ENCODE measurements around the gene PJA2.

Gene PJA2

DNA sequence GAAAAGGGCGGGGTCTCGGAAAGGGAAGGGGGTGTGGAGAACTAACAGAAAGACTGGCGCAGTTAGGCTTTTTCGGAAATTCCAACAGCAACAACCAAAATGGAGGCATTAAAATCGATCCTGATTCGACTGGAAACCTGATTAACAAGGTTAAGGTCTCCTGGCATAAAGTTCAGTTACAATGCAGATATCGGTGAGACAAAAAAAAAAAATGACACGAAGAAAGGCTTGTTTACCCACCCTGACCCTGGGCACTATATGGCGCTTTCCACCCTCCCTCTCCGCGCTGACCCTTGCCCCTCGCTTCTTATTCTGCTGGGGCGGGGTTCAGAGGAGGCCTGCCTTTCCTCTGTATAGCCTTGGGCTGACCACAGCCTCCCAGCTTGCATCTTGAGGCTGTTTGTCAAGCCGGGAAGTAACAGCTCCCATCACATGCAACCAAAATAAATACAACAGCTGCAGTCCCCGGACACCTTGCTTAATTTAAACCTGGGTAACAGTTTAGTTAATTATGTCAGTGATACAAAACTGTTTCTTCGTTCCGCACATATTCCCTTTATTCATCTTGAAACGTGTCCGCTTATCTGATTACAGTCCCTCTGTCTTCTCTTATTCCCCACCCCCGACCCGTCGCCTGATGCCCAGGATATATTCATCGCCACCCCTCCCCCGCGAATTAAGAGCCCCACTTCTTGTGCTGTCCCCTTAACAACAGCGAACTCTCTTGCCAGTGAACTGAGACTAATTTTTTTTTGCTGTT, 795 bp upstream of the PJA2 start:
- peak in 1 of 2 donors; percentile 12 for DNase-seq (ENCODE audit: low read depth in 1 of 2, low spot score in 1 of 2)

DNA sequence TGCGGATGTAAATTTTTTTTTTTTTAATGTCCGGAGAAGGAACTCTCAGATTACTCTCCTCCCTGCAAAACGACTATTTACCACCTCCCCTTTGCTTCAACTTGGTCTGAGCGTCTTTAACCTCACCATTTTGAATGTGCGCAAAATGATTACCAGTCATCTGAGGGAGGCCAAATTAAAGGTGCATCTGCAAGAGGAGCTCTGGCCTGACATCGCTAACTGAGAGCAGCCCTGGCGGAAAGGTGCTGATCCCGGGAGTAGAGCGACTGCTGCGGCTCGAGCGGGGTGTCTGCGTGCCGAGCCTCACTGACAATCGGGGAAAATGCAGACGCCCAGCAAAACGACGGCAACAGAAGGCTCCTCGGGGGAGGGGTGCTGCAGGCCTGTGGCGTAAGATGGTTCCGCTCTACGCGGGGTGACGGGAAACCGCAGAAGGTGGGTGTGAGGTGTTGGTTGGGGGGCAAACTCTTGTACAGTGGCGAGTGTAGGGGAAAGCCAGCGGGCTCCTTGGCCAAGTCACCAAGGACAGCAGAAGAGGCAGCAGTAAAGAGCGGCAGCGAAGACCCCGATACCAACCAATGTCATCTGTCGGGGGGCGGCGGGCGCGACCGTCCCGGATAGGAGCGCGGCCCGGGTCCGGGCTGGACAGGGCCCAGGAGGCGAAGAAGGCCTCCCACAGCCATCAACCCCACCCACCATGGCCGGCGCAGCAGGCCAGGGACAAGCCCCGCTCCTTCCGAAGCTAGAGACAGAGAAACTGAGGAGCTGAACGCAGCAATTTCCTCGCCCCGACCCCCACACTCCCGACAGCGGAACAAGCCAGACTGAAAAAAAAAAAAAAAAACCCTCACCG, 557 bp downstream of the PJA2 start:
- DNase-seq (ENCODE audit: low read depth in 1 of 2, low spot score in 1 of 2): peak; percentile 59 to 63

DNA sequence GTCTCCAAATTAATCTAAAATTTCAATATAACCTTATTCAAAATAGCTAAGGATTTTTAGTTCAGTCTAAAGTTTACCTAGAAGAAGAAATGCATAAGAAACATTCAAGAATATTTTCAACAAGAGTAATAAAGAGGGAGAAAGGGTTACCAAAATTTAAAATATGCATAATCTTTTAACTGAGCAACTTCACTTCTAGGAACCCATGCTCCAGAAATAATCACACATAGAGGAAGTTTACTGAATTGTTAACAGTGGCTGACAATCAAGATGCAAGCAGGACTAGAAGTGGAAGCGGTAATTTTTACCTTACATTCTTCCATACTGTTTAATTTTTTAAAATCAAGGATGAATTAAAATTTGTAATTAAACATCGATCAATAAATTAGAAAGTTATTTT, 1.9 kb downstream of the PJA2 start:
- no peak for DNase-seq (ENCODE audit: low read depth in 1 of 2, low spot score in 1 of 2)

DNA sequence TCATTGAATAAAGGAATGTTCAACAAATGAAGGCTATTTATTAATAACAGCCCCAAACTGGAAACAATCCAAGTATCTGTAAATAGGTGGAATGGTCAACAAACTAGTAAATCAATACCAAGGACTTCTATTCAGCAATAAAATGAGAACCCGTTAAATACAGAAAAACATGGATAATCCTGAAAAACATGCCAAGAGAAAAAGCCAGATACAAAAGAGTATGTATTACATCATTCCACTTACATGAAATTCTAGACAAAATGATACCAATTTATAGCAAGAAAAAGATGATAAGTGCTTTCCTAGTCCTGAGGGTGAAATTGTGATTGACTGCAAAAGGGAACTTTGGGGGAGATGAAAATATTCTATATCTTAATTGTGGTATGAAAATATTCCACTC, 3.1 kb downstream of the PJA2 start:
- no peak for DNase-seq (ENCODE audit: low read depth in 1 of 2, low spot score in 1 of 2)

DNA sequence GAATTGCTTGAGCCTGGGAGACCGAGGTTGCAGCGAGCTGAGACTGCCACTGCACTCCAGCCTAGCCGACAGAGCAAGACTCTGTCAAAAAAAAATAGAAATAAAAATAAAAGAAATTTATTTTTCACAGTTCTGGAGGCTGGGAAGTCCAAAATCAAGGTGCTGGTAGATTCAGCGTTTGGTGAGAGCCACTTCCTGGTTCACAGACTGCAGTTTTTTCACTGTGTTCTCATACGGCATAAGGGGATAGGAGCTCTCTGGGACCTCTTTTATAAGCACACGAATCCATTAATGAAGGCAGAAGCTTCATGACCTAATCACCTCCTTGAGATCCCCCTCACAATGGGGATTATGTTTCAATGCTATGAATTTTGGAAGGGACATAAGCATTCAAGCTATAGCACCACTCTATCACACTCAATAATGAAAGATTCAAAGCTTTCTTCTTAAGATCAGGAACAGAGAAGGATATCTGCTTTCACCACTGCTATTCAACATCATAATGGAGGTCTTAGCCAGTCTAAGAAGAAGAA, 5.3 kb downstream of the PJA2 start:
- no peak for DNase-seq (ENCODE audit: low read depth in 1 of 2, low spot score in 1 of 2)

DNA sequence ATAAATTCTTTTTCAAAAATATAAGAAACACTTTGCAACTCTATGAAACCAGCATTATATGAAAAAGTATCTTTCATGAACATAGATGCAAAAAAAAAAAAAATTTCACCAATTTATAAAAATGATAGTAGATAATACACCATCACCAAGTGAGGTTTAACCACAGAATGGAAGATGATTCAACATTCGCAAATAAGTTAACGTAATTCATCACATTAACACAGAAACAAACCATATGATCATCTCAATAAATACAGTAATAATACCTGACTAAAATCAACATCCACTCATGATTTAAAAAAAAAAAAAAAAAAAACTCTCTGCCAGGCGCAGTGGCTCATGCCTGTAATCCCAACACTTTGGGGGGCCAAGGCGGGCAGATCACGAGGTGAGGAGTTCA, 6.3 kb downstream of the PJA2 start:
- DNase-seq (ENCODE audit: low read depth in 1 of 2, low spot score in 1 of 2): no peak

DNA sequence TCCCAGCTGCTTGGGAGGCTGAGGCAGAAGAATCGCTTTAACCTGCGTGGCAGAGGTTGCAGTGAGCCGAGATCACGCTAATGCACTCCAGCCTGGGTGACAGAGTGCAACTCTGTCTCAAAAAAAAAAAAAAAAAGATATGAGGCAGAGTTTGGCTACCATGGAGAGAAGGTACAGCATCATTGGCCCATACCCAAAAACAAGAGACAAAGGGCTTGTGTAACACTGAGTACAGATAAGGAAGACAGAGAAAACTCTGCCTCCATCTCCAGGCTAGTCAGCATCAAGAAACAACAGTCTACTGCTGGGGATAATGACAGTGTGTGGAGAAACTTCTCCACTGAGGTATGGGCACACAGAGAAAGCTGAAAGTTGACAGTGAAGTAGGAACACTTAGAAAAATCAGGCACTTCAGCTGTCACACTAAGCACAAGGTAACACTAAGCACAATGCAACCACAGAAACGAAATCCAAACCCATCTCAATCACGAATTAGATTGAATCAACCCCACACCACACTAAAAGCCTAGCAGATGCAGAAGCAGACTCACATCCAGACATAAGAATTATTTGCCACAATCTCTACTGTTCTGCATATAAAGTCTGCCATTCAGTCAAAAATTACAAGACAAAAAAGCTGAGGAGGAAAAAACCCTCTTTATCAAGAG, 10.5 kb downstream of the PJA2 start:
- DNase-seq (ENCODE audit: low read depth in 1 of 2, low spot score in 1 of 2): no peak

DNA sequence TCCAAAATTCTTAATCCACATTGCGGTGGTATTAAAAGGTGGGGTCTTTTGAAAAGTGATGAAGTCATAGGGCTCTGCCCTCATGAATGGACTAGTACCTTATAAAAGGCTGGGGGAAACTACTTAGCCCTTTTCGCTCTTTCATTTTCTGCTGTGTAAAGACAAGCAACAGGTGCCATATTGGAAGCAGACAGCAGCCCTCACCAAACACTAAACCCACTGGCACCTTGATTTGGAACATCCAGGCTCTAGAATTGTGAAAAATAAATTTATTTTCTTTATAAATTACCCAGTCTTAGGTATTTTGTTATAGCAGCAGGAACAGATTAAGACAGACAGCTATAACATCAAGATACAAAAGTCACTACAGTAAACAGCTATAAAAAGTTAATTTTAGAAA, 12.8 kb downstream of the PJA2 start:
- DNase-seq (ENCODE audit: low read depth in 1 of 2, low spot score in 1 of 2): no peak

DNA sequence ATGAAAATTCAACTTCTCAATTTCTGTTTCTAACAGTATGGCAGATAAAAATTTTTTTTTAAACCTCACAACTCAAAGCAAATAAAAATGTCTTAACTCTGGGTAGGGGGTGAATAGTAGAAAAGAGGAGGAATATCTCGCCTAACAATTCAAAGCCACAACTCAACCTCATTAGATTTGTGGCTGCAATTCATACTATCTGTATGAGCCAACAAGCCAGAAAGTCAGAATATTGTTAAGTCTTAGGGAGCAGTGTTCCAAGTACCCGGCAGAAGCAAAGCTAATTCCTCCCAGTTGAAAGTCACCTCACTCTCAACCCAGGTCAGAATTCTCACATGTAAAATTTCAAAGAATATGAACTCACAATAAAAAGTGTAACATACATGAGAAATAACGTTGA, 15.0 kb downstream of the PJA2 start:
- DNase-seq (ENCODE audit: low read depth in 1 of 2, low spot score in 1 of 2): no peak

DNA sequence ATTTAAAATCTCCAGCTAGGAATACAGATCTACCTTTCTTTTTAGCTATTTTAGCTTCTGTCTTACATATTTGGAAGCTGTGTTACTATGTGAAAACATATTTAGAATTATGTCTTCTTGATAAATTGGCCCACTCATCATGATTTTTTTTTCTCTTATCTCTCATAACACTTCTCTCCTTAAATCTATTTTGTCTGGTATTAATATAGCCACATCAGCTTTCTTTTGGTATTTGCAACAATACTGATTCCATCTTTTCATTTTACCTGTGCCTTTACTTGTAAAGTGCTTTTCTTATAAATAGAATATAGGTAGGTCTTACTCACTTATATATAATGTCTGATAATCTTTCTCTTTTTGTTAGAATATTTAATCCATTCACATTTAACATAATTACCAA, 19.6 kb downstream of the PJA2 start:
- DNase-seq (ENCODE audit: low read depth in 1 of 2, low spot score in 1 of 2): no peak

DNA sequence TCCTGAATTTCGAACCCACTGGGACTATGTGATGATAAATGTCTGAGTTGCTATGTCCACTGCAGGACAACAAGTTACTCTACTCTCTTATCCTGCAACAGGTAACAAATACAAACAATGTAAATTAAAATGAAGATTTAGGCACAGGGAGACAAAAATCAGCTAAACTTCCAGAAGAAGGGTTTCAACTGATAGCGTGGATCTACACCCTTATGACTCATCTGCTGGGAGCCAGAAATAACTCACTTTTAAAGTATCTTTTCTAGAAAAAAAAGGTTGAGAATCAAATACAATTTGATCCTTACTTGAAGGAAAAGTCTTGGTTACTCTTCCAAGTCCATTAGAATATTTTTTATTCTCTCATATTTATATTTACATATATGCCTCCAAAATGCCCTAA, 21.4 kb downstream of the PJA2 start:
- no peak for DNase-seq (ENCODE audit: low read depth in 1 of 2, low spot score in 1 of 2)

DNA sequence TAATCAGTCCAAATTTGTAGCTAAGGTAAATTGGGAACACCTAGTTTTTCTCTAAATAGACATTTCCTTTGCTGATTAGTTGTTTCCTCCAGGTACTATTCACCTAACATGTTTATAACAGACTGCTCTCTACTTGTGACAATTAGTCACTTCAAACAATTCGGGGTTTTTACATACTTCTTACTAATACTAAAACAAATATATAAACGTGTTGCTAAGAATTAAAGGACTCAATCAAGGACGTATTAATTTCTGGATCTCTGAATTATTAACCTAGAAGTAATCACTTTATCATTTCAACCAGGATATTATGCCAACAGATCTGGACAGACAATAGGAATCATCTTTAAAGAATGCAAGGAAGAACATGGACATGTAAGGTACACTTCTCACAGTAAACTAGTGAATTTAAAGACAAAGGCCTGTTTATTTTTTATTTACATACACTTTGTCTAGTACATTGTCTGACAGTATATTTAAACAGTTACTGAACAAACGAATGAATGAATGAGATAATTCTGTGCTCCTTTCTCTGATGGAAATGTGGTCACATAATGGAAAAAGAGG, 22.3 kb downstream of the PJA2 start:
- no peak for DNase-seq (ENCODE audit: low read depth in 1 of 2, low spot score in 1 of 2)

DNA sequence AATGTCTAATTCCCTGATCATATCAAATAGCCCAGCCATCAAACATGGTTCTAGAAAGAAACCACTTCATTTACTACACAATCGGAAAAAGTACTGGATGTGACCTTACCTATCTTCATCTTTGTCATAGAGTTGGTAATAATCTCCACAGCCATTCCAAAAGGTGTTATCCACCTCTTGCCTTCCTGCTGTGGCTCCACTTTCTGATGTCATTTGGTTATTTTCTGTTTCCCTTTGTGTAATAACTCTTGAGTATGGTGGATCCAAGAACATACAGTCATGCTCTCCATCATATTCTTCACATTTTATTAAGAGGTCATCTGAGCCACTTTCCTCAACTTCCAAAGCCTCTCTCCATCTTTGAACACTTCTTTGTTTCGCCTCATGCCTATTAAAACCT, 31.7 kb downstream of the PJA2 start:
- no peak for DNase-seq (ENCODE audit: low read depth in 1 of 2, low spot score in 1 of 2)

DNA sequence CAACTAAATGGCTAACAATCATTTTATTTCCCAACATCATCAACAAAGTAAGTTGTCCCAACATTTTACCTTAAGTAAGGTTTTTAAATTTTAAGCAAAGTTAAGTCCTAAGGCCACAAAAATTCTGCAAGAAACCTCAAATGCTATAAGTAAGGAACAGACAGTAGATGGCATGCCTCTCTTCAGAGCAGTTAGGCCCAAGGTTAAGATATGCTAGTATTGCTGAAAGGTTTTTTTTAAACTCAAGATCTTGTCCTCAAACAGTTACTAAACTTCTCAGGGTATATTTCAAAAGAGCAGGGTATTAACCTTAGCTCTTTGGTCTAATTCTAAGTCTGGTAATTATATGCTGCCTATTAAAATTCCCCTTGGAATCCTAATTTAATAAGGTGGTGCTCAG, 35.1 kb downstream of the PJA2 start:
- DNase-seq (ENCODE audit: low read depth in 1 of 2, low spot score in 1 of 2): no peak

DNA sequence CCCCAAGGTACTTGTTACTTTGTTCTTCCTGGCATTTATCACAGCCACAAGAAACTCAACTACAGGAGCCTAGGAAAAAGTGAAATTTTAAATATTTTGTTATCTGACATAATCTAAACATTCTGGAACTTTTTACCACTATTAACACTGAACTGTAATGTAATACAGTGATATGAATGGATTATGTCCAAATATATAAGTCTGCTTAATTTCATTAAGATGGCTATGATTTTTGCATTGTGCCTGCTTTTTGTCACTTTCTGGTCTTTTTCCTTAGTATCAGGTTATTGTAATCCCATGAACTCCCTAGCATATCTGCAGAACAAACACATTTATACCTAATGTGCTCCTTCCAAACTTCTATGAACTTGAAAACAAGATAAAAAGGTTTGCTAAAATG, 35.8 kb downstream of the PJA2 start:
- DNase-seq (ENCODE audit: low read depth in 1 of 2, low spot score in 1 of 2): no peak

DNA sequence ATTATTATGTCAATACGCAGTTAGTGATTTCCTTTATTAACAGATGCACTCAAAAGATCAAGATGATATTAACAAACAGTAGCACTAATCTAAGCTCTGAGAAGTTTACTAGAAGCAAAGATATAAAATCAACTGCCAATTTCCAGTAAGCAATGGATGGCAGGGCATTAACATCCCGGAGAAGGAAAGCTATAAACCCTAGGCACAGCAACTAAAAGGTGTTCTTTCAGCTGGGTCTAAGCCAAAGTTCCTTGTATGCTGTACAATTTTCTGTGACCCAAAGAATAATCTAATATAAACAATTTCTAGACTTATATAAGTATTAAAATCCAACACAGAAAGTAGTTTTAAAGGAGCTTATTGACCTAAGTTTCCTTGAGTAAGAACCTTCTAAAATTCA, 39.4 kb downstream of the PJA2 start:
- DNase-seq (ENCODE audit: low read depth in 1 of 2, low spot score in 1 of 2): no peak

DNA sequence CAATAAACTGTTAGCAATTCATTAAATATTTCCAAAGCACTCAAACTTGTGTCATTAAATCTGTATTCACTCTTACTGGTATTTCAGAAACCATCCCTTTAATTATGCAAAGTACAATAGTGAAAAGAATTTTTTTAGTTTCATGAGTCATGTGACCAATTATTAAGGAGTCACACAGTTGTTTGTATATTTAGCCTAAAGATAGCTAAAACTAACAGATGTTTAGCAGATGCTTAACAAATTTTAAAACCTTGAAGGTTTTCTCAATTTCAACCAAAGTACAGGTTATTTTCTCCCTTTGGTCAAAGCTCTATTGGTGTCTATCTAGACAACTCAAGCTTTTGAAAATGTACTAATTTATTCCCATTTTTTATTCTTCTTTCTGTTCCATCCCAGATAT, 44.1 kb downstream of the PJA2 start:
- no peak for DNase-seq (ENCODE audit: low read depth in 1 of 2, low spot score in 1 of 2)

DNA sequence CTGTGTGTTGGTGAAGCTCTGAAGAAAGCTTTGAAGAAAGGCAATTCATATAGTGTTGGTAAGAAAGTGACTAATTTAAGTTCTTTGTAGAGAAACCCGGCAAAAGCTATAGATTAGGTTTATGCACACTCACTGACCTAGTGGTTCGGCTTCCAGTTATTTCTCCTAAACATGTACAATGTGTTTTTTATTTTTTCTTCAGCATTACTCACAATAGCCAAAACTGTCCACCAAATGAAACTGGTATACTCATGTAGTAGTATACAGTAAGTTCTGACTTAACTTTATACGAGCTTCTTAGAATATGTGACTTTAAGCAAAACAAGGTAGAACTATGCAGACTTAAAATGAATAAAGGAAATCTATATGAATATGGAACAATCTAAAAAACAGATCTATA, 44.8 kb downstream of the PJA2 start:
- no peak for DNase-seq (ENCODE audit: low read depth in 1 of 2, low spot score in 1 of 2)

DNA sequence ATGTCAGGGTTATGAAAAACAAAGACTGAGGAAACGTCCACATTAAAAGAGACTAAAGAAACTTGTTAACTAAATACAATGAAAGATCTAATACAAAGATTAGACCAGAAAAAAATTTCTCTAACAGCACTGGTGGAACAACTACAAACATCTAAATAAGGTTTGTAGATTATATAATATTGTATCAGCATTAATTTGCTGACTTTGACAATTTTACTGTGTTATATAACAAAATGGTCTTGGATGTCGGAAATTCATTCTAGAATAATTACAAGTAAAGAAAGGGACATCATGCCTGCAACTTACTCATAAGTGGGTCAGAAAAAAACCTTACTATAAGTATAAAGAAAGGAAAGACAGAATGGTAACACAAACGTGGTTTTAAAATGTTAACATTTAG, 50.1 kb downstream of the PJA2 start:
- DNase-seq (ENCODE audit: low read depth in 1 of 2, low spot score in 1 of 2): no peak

DNA sequence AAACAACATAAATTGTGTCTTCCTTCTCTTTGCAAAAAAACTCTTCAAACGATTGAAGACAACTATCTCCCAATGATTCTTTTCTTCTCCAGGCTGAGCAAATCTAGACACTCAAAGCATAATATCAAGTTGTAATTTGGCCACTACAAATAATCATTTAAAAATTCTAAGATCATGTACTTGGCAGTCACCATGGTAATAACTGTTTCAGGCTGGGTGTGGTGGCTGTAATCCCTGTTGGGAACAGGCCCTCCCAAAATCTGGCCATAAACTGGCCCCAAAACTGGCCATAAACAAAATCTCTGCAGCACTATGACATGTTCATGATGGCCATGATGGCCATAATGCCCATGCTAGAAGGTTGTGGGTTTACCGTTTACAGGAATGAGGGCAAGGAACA, 52.0 kb downstream of the PJA2 start:
- no peak for DNase-seq (ENCODE audit: low read depth in 1 of 2, low spot score in 1 of 2)

DNA sequence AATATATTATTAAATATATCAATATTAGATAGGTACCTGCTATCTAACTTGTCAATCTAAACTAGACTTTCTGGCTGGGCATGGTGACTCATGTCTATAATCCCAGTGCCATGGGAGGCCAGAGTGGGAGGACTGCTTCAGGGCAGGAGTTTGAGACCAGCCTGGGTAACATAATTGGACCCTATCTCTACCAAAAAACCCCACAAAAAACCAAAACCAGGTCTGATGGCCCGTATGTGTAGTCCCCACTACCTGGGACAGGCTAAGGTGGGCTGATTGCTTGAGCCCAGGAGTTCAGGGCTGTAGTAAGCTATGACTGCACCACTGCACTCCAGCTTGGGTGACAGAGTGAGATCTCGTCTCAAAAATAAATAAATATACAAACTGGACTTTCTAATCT, 55.0 kb downstream of the PJA2 start:
- no peak for DNase-seq (ENCODE audit: low read depth in 1 of 2, low spot score in 1 of 2)
